ENCODE measurements around the gene DIP2C.

DIP2C gene

GRCh38 chr10:555281-555680, 134.2 kb downstream of the DIP2C start:
- Histone ChIP-seq H3K9me3 (ENCODE audit: insufficient read depth, low read depth, low read length) (no peaks in the 10 kb centered on the region), H2AFZ (ENCODE audit: low read length) (no peak overlapping the region), H3K4me3 (ENCODE audit: low read length, poor library complexity, severe bottlenecking) (no peak overlapping the region), H3K36me3 (ENCODE audit: insufficient read depth, low read length) (no peaks in the 10 kb centered on the region), H3F3A (ENCODE audit: low read depth) (no peaks in the 10 kb centered on the region), H3K79me2 (ENCODE audit: insufficient read depth, low read length) (no peaks in the 10 kb centered on the region), H4K20me1 (ENCODE audit: insufficient read depth, low read length, poor library complexity, severe bottlenecking) (no peaks in the 10 kb centered on the region), H3K4me2 (ENCODE audit: low read depth, low read length, poor library complexity, severe bottlenecking) (no peak overlapping the region), H3K27me3 (ENCODE audit: insufficient read depth, low read length, poor library complexity, severe bottlenecking) (no peaks in the 10 kb centered on the region), H3K9ac (ENCODE audit: low read depth, low read length, poor library complexity, severe bottlenecking) (no peak overlapping the region), H3K4me1 (ENCODE audit: insufficient read depth, low read length, poor library complexity, severe bottlenecking) (no peaks in the 10 kb centered on the region), H3K9me2 (replicated peaks; ENCODE audit: low read depth, low read length) (no peaks in the 10 kb centered on the region)
- TF ChIP-seq CTCF (conservative IDR thresholded peaks at IDR 0.05; ENCODE audit: low read length) (no peak), EZH2phosphoT487 (IDR thresholded peaks at IDR 0.05; ENCODE audit: borderline replicate concordance) (no peak)

- Histone ChIP-seq H3K27me3 (ENCODE audit: insufficient read depth, low read length, poor library complexity, severe bottlenecking) (no peaks in the 10 kb centered on the region), H3K9me3 (ENCODE audit: insufficient read depth, low read depth, low read length) (no peaks in the 10 kb centered on the region), H4K20me1 (ENCODE audit: insufficient read depth, low read length, poor library complexity, severe bottlenecking) (no peaks in the 10 kb centered on the region), H3K9ac (ENCODE audit: low read depth, low read length, poor library complexity, severe bottlenecking) (no peak overlapping the region), H3K79me2 (ENCODE audit: insufficient read depth, low read length) (no peaks in the 10 kb centered on the region), H3K36me3 (ENCODE audit: insufficient read depth, low read length) (no peaks in the 10 kb centered on the region), H3K9me2 (replicated peaks; ENCODE audit: low read depth, low read length) (no peaks in the 10 kb centered on the region), H2AFZ (ENCODE audit: low read length) (no peak overlapping the region), H3K4me2 (ENCODE audit: low read depth, low read length, poor library complexity, severe bottlenecking) (no peak overlapping the region), H3K4me3 (ENCODE audit: low read length, poor library complexity, severe bottlenecking) (no peak overlapping the region), H3F3A (ENCODE audit: low read depth) (no peaks in the 10 kb centered on the region), H3K4me1 (ENCODE audit: insufficient read depth, low read length, poor library complexity, severe bottlenecking) (no peaks in the 10 kb centered on the region)
- TF ChIP-seq CTCF (conservative IDR thresholded peaks at IDR 0.05; ENCODE audit: low read length), result no peak
- TF ChIP-seq EZH2phosphoT487 (IDR thresholded peaks at IDR 0.05; ENCODE audit: borderline replicate concordance), result no peak
These were observed 135.2 kb downstream of the DIP2C start for GRCh38 chr10:554182-554848.

- TF ChIP-seq EZH2phosphoT487 (IDR thresholded peaks at IDR 0.05; ENCODE audit: borderline replicate concordance) (no peak), CTCF (conservative IDR thresholded peaks at IDR 0.05; ENCODE audit: low read length) (no peak)
- H3K79me2 ChIP-seq (ENCODE audit: insufficient read depth, low read length), result no peaks in the 10 kb centered on the region
- no peaks in the 10 kb centered on the region for H4K20me1 ChIP-seq (ENCODE audit: insufficient read depth, low read length, poor library complexity, severe bottlenecking)
These were observed 136.2 kb downstream of the DIP2C start for GRCh38 chr10:553233-553632.

More at GRCh38 chr10:553233-553632, 136.2 kb downstream of the DIP2C start:
- no peak overlapping the region for H3K4me2 ChIP-seq (ENCODE audit: low read depth, low read length, poor library complexity, severe bottlenecking)
- no peak overlapping the region for H2AFZ ChIP-seq (ENCODE audit: low read length)
- H3K4me1 ChIP-seq (ENCODE audit: insufficient read depth, low read length, poor library complexity, severe bottlenecking), result no peaks in the 10 kb centered on the region
- no peaks in the 10 kb centered on the region for H3K9me3 ChIP-seq (ENCODE audit: insufficient read depth, low read depth, low read length)
- H3K9ac ChIP-seq (ENCODE audit: low read depth, low read length, poor library complexity, severe bottlenecking), result no peak overlapping the region
- no peaks in the 10 kb centered on the region for H3K36me3 ChIP-seq (ENCODE audit: insufficient read depth, low read length)
- no peak overlapping the region for H3K4me3 ChIP-seq (ENCODE audit: low read length, poor library complexity, severe bottlenecking)
- H3K9me2 ChIP-seq (replicated peaks; ENCODE audit: low read depth, low read length), result no peaks in the 10 kb centered on the region
- H3K27me3 ChIP-seq (ENCODE audit: insufficient read depth, low read length, poor library complexity, severe bottlenecking), result no peaks in the 10 kb centered on the region
- no peaks in the 10 kb centered on the region for H3F3A ChIP-seq (ENCODE audit: low read depth)

Measured in Loucy (cell line).